A673 (cell line): ENCODE measurements around the gene CELSR1.

Experiments used
- CTCF ChIP-seq: fragments of 300-800, 200-600 bp; sonication (generic); conservative IDR thresholded peaks from 2 replicates; pipeline ENCODE4 v1.5.1; 2017; ENCODE audit warnings: low read depth, mild to moderate bottlenecking, antibody characterized with exemption, low read length, moderate library complexity, mixed read lengths
- EZH2 ChIP-seq: fragments of 200-600 bp; sonication (generic); IDR thresholded peaks from 2 replicates; pipeline ENCODE4 v1.6.1; 2017; ENCODE audit warnings: borderline replicate concordance, low read depth, mild to moderate bottlenecking, mixed read lengths, antibody characterized with exemption, low read length; ENCODE audit not compliant: poor library complexity, severe bottlenecking

GRCh38 chr22:46574438-46574992 lies 37.1 kb upstream of the CELSR1 start:
- no peak for TF ChIP-seq CTCF
- no peak for TF ChIP-seq EZH2
